GM12864 (cell line): ENCODE measurements around the gene NPFF.
A peak's percentile ranks its signal among the peaks of the same experiment; 100 is the strongest.

Source experiments
- DNase-seq: peaks from one replicate; pipeline ENCODE4 v3.0.0-alpha.2; 2011; ENCODE audit warnings: low read depth
- H3K4me3 ChIP-seq: 2 replicates; pipeline ENCODE4 v1.5.1; 2011; ENCODE audit warnings: mild to moderate bottlenecking, low read depth, low read length, control low read depth
- CTCF ChIP-seq: IDR thresholded peaks from 2 replicates; pipeline ENCODE4 v1.5.1; 2011; ENCODE audit warnings: low read depth, mild to moderate bottlenecking, moderate library complexity, low read length, control low read depth, inconsistent platforms; ENCODE audit errors: missing control alignments

NPFF gene

GRCh38 chr12:53500142-53500775 is 7.0 kb downstream of the NPFF start:
- TF ChIP-seq CTCF = no peak
- DNase-seq = no peak
- peak overlapping the region; percentile 83 for H3K4me3 ChIP-seq

GRCh38 chr12:53499266-53500141 is 7.8 kb downstream of the NPFF start, which contains the start of gene MAP3K12:
MAP3K12 (minus strand) TSS chr12:53499458; CDS start chr12:53487391, 12,067 bp downstream.
- no peak for DNase-seq
- peak within 1 kb of the TSS; percentile 83 for H3K4me3 ChIP-seq
- peak; percentile 14 for TF ChIP-seq CTCF

GRCh38 chr12:53498235-53498630 is 9.1 kb downstream of the NPFF start:
- DNase-seq = no peak
- no peak overlapping the region for H3K4me3 ChIP-seq
- no peak for TF ChIP-seq CTCF

GRCh38 chr12:53497461-53497860 is 9.8 kb downstream of the NPFF start:
- no peak for TF ChIP-seq CTCF
- no peak for DNase-seq
- no peak overlapping the region for H3K4me3 ChIP-seq

GRCh38 chr12:53496752-53497032 is 10.6 kb downstream of the NPFF start:
- DNase-seq = no peak
- no peak overlapping the region for H3K4me3 ChIP-seq
- TF ChIP-seq CTCF = no peak

- DNase-seq = no peak
- no peak overlapping the region for H3K4me3 ChIP-seq
- no peak for TF ChIP-seq CTCF
Observed at GRCh38 chr12:53495903-53496751, 11.2 kb downstream of the NPFF start.
